Activated naive CD8-positive, alpha-beta T cell treated with anti-CD3 and anti-CD28 coated beads for 36 hours (primary cell): ENCODE data around the gene IL4I1. TPM values are rescaled to one million over a fixed set of nuclear protein-coding genes. Genes with fewer than 3 reads are reported as not detected.
"Not testable (repeated sequence)": the region's sequence is repeated elsewhere in the genome, so short reads cannot be mapped to it uniquely, and the experiment has no call there.

Source experiments
- DNase-seq: peaks from one replicate; pipeline ENCODE4 v3.0.0; 2021
- H3K27ac Mint-ChIP-seq: one replicate; pipeline ENCODE4 v1.8.0; 2022; ENCODE audit warnings: mild to moderate bottlenecking, moderate library complexity, mixed read lengths
- H3K27me3 Mint-ChIP-seq: one replicate; pipeline ENCODE4 v1.8.0; 2022; ENCODE audit warnings: mild to moderate bottlenecking, mixed read lengths
- H3K36me3 Mint-ChIP-seq: one replicate; pipeline ENCODE4 v1.8.0; 2021; ENCODE audit warnings: mild to moderate bottlenecking, mixed read lengths
- H3K4me1 Mint-ChIP-seq: one replicate; pipeline ENCODE4 v1.8.0; 2021; ENCODE audit warnings: mixed read lengths
- H3K4me3 Mint-ChIP-seq: one replicate; pipeline ENCODE4 v1.8.0; 2022; ENCODE audit warnings: mild to moderate bottlenecking, moderate library complexity, mixed read lengths
- H3K9me3 Mint-ChIP-seq: one replicate; pipeline ENCODE4 v1.8.0; 2022; ENCODE audit warnings: mixed read lengths
- total RNA-seq, 2 experiments: library from RNA; stranded (reverse); gene quantifications; one replicate each; pipeline ENCODE4 v1.2.3, GENCODE V29; 2021

The IL4I1 gene, protein sequence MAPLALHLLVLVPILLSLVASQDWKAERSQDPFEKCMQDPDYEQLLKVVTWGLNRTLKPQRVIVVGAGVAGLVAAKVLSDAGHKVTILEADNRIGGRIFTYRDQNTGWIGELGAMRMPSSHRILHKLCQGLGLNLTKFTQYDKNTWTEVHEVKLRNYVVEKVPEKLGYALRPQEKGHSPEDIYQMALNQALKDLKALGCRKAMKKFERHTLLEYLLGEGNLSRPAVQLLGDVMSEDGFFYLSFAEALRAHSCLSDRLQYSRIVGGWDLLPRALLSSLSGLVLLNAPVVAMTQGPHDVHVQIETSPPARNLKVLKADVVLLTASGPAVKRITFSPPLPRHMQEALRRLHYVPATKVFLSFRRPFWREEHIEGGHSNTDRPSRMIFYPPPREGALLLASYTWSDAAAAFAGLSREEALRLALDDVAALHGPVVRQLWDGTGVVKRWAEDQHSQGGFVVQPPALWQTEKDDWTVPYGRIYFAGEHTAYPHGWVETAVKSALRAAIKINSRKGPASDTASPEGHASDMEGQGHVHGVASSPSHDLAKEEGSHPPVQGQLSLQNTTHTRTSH
- 1 to 10 TPM; 2.3 to 2.9 TPM for total RNA-seq

DNA sequence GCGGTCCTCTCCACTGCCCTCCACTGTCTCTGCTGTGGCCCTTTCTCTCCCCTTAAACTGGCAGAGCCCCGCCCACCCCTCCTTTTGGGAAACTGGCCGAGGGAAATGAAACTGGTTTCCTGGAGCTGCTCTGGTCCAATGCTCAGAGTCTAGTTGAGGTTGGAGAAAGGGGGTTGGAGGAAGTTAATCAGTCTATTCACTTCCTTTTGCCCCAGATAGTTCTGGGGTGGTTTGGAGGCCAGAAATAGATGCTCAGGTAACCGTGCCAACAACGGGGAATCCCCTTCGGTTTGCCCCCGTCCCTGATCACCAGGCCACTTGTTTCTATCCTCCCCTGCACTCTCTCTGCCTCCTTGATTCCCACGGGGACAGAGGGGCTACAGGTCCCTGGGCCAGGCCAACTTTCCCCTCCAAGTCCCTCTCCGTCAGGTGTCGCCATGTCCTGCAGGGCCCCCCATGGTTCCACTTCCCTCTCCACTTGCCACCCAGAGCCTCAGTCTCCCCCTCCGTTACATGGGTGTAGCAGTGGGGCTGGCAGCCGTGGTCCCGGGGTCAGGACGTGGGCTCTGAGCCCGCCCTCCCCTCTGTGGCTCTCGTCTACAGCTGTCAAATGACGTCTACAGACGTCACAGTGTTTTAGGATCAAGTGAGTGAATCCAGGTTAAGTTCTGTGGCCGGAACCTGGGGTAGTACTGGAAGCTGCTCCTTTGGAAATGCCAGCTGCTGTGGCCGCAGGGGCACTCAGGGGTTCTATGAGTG, at the start of gene IL4I1:
Gene IL4I1 (minus strand): TSS at position 25 of the 759 bp plus-strand sequence. CDS start 727 bp downstream, outside the sequence.
- H3K27me3 Mint-ChIP-seq = no peaks in the 10 kb centered on the region
- H3K4me3 Mint-ChIP-seq = peak within 1 kb of the TSS; percentile 68
- peaks cover 41% of the 10 kb centered on the region for H3K4me1 Mint-ChIP-seq
- peak within 1 kb of the TSS; percentile 85 for H3K27ac Mint-ChIP-seq
- no peaks in the 10 kb centered on the region for H3K9me3 Mint-ChIP-seq
- peaks cover 2% of the 10 kb centered on the region for H3K36me3 Mint-ChIP-seq
- peak; percentile 70 for DNase-seq

DNA sequence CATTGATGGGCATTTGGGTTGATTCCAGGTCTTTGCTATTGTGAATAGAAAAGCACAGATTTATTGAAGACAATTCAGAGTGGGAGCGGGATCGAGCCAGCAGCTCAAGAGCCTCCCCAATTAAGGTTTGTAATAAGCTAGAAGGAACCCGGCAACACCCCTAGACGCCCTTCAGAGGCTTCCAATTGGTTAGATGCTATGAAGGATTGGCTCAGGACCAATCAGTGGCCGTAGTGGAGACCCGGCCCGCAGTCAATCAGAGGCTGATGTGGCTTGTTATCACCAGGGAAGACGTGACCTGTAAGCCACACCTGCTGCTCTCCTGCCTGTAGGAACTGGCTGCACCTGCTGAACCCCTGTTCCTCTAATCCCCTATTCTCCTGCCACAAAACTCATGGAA, 49.7 kb upstream of the IL4I1 start:
- no peaks in the 10 kb centered on the region for H3K9me3 Mint-ChIP-seq
- peaks cover 23% of the 10 kb centered on the region for H3K27me3 Mint-ChIP-seq
- no peak overlapping the region for H3K27ac Mint-ChIP-seq
- no peak overlapping the region for H3K4me3 Mint-ChIP-seq
- peaks cover 11% of the 10 kb centered on the region for H3K4me1 Mint-ChIP-seq
- no peaks in the 10 kb centered on the region for H3K36me3 Mint-ChIP-seq
- no peak for DNase-seq

DNA sequence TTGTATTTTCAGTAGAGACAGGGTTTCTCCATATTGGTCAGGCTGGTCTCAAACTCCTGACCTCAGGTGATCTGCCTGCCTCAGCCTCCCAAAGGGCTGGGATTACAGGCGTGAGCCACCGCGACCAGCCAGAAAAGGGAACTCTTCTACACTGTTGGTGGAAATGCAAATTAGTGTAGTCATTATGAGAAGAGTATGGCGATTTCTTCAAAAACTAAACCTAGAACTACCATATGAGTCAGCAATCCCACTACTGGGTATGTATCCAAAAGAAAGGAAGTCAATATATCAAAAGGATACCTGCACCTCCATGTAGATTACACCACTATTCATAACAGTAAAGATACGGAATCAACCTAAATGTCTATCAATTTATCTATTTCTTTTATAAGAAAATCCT, 47.9 kb upstream of the IL4I1 start:
- H3K4me1 Mint-ChIP-seq = peaks cover 16% of the 10 kb centered on the region
- H3K4me3 Mint-ChIP-seq, DNase-seq: not testable (repeated sequence)

DNA sequence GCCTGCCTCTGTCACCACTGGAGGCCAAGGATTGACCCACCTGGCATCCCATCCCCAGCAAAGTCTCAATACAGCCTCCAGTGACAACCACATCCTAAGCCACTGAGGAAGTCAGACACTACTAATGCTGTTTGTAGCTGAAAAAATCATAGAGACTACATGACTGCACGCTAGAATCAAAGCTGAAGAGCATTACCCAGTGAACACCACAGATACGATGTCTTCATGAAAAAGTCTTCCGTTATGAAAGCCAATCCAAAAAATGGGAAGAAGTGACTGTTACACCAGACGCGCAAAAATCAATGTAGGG, 43.8 kb upstream of the IL4I1 start:
- Mint-ChIP-seq H3K4me3 (no peak overlapping the region), H3K36me3 (no peaks in the 10 kb centered on the region), H3K27me3 (peaks cover 8% of the 10 kb centered on the region), H3K27ac (no peak overlapping the region), H3K4me1 (peaks cover 16% of the 10 kb centered on the region), H3K9me3 (no peaks in the 10 kb centered on the region)
- no peak for DNase-seq

More for the DNA sequence above, 47.9 kb upstream of the IL4I1 start:
- not testable (repeated sequence) for H3K9me3 Mint-ChIP-seq, H3K36me3 Mint-ChIP-seq, H3K27ac Mint-ChIP-seq
- H3K27me3 Mint-ChIP-seq = peaks cover 11% of the 10 kb centered on the region

DNA sequence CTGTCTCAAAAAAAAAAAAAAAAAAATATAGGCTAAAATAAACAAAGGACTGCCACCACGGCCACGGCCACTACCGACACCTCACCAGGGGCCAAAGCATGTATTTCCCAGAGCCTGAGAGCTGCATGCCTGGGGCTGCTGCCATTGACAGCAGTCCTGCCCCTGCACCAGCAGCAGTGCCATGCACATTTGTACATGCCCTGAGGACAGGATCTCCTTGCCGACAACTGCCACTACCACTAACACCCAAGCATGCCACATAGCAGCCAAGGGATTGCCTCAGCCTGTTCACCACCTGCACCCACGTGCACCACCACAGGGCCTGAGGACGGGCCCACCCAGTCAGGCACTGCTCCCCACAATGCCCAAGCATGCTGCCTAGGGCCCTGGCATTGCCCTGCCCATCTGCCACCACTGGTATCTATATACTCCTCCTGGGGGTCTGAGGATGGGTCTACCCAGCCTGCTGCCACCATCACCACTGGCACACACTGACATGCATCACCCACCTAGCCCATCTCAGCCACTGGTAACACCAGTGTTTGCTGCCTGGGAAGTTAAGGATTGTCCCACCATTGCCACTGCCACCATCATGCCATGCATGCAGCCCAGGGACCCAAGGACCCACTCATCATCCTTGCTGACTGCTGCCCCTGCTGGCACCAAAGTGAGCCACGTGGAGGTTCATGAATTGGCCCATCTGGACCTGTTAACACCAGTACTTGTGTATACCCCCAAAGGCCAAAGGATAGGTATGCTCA, 43.2 kb upstream of the IL4I1 start:
- H3K36me3 Mint-ChIP-seq = no peaks in the 10 kb centered on the region
- DNase-seq = no peak
- H3K9me3 Mint-ChIP-seq = no peaks in the 10 kb centered on the region
- peaks cover 8% of the 10 kb centered on the region for H3K27me3 Mint-ChIP-seq
- no peak overlapping the region for H3K27ac Mint-ChIP-seq
- no peak overlapping the region for H3K4me3 Mint-ChIP-seq
- H3K4me1 Mint-ChIP-seq = peaks cover 16% of the 10 kb centered on the region

DNA sequence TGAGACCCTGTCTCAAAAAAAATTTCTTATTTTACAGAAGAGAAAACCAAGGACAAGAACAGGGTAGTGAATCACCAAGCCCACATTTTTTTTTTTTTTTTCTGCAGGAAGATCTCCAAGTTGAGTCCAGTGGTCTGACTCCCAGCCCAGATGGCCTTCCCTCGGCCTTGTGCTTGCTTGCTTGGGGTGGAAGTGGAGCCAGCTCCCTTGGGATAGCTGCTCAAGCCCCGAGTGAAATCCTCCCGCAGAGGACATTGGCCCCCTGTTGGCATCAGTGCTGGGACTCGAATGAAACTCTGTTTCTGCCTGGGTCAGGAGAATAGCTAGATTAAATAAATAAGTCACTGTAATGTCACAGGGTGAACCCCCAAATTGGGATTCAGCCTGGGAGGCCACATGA, 42.0 kb upstream of the IL4I1 start:
- H3K4me1 Mint-ChIP-seq = peaks cover 10% of the 10 kb centered on the region
- H3K27me3 Mint-ChIP-seq = peaks cover 4% of the 10 kb centered on the region
- H3K27ac Mint-ChIP-seq = no peak overlapping the region
- H3K4me3 Mint-ChIP-seq = no peak overlapping the region
- no peak for DNase-seq
- no peaks in the 10 kb centered on the region for H3K9me3 Mint-ChIP-seq
- H3K36me3 Mint-ChIP-seq = peaks cover 2% of the 10 kb centered on the region

DNA sequence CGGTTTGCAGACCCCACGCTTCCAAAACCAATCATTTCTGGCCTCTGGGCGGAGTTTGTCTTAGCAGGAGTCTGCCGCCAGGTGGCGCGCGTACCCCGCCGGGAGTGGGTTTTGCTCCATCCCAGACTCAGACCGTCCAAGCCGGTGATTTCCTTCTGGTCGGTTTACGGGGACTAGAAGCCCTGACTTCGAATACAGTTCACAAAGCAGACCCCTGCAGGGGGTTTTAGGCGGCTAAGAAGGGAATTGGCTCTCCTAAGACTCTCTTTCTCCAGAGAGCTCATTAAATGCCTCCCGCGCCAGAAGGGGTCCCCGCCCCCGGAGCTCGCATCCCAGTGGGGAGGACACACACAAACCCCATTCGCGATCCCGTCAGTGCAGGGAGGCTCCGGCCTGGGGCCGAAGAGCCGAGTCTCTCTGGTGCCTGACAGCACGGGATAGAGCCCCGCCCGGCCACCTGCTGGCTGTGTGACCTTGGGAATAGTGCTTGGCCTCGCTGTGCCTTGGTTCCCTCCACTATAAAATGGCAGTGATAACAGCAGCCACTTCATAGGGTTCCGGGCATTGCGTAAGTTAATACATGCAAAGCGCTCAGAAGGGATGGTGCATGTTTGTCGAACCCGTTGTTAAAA, 41.2 kb upstream of the IL4I1 start:
- peak; percentile 79 for DNase-seq
- Mint-ChIP-seq H3K27me3 (no peaks in the 10 kb centered on the region), H3K4me3 (no peak overlapping the region), H3K27ac (no peak overlapping the region), H3K9me3 (no peaks in the 10 kb centered on the region), H3K36me3 (peaks cover 7% of the 10 kb centered on the region), H3K4me1 (peaks cover 11% of the 10 kb centered on the region)

DNA sequence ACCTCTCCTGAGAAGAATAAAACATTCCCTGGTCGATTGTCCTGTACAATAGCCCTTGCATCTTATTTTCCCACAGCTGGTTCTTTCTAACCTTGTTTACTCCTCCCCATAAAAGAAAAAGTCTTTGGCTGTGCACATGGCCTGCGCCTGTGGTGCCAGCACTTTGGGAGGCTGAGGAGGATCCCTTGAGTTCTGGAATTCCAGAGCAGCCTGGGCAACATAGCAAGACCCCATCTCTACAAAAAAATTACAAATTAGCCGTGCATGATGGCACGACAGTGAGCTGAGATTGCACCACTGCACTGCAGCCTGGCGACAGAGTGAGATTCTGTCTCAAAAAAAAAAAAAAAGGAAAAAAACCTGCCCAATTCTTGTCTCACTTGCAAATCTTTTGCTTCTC, 39.9 kb upstream of the IL4I1 start:
- H3K4me1 Mint-ChIP-seq = peaks cover 18% of the 10 kb centered on the region
- DNase-seq = no peak
- H3K36me3 Mint-ChIP-seq = peaks cover 14% of the 10 kb centered on the region
- no peaks in the 10 kb centered on the region for H3K27me3 Mint-ChIP-seq
- H3K4me3 Mint-ChIP-seq = no peak overlapping the region
- no peak overlapping the region for H3K27ac Mint-ChIP-seq
- no peaks in the 10 kb centered on the region for H3K9me3 Mint-ChIP-seq

DNA sequence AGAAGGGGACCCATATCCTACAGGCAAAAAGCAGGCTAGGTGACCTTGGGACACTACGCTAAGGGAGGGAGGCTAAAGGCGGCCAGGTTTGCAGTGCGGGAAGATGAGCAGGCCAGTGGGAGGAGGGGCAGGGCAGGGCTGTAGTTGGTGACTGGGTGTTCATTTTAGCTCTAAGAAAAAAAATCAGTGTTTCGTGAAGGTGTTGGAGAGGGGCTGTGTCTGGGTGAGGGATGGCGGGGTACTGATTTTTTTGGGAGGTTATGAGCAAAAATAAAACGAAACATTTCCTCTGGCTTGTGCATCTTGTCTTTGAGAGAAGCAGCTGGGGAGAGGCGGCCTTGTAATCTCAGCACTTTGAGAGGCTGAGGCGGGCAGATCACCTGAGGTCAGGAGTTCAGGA, 37.0 kb upstream of the IL4I1 start:
- peaks cover 28% of the 10 kb centered on the region for H3K4me1 Mint-ChIP-seq
- H3K36me3 Mint-ChIP-seq = peaks cover 35% of the 10 kb centered on the region
- no peak overlapping the region for H3K27ac Mint-ChIP-seq
- DNase-seq = no peak
- peaks cover 5% of the 10 kb centered on the region for H3K9me3 Mint-ChIP-seq
- no peak overlapping the region for H3K4me3 Mint-ChIP-seq
- H3K27me3 Mint-ChIP-seq = peaks cover 7% of the 10 kb centered on the region

DNA sequence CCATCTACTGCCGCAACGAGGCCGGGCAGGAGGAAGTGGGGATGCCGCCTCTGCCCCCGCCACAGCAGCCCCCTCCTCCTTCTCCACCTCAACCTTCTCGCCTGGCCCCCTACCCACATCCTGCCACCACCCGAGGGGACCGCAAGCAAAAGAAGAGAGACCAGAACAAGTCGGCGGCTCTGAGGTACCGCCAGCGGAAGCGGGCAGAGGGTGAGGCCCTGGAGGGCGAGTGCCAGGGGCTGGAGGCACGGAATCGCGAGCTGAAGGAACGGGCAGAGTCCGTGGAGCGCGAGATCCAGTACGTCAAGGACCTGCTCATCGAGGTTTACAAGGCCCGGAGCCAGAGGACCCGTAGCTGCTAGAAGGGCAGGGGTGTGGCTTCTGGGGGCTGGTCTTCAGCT, 36.0 kb upstream of the IL4I1 start:
- H3K36me3 Mint-ChIP-seq = peaks cover 44% of the 10 kb centered on the region
- peaks cover 30% of the 10 kb centered on the region for H3K4me1 Mint-ChIP-seq
- DNase-seq = peak; percentile 36
- peak overlapping the region; percentile 4 for H3K4me3 Mint-ChIP-seq
- peaks cover 5% of the 10 kb centered on the region for H3K9me3 Mint-ChIP-seq
- H3K27me3 Mint-ChIP-seq = peaks cover 10% of the 10 kb centered on the region
- H3K27ac Mint-ChIP-seq = no peak overlapping the region

DNA sequence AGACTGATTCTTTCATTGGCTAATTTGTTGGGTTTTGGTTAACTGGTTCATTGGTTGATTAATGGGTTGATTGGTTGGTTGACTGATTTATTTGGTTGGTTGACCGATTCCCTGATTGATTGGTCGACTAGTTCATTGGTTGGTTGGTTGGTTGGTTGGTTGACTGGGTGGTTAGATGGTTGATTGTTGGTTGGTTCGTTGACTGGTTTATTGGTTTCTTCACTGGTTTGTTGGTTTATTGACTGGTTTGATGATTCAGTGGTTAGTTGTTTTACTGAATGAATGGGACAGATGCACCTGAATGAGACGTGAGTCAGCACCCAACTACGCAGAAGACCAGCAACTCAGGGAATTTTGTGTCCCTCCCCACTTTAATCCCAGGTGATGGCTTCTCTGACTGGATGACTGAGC, 35.4 kb upstream of the IL4I1 start:
- DNase-seq = no peak
- Mint-ChIP-seq H3K36me3 (peaks cover 51% of the 10 kb centered on the region), H3K9me3 (peaks cover 5% of the 10 kb centered on the region), H3K27ac (no peak overlapping the region), H3K4me1 (peaks cover 36% of the 10 kb centered on the region), H3K4me3 (no peak overlapping the region), H3K27me3 (peaks cover 10% of the 10 kb centered on the region)

DNA sequence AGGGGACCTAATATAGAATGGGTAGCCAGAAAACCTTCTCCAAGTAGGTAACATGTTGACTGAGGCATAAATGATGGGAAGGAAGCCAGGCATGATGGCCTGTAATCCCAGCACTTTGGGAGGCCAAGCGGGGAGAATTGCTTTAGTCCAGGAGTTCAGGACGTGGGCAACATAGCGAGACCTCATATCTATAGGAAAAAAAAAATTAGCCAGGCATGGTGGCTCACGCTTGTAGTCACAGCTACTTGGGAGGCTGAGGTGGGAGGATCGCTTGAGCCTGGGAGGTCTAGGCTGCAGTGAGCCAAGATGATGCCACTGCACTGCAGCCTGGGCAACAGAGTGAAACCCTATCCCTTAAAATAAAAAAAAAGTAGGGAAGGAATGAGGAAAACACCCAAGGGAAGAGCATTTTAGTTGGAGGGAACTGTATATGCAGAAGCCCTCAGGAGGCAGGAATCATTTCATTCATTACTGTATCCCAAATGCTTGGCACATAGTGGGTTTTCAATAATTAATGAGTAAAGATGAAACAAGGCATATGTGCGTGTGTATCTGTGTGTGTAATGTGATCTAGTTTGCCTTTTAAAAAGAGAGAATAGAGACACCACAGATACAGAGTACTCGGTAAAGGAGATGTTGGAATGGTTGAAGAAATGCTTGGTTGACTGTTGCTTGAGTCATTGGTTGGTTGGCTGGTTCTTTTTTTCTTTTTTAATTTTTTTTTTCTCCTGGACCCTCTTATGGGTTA, 34.8 kb upstream of the IL4I1 start:
- H3K4me3 Mint-ChIP-seq = no peak overlapping the region
- DNase-seq = no peak
- H3K4me1 Mint-ChIP-seq = peaks cover 37% of the 10 kb centered on the region
- H3K27ac Mint-ChIP-seq = no peak overlapping the region
- H3K9me3 Mint-ChIP-seq = peaks cover 5% of the 10 kb centered on the region
- peaks cover 10% of the 10 kb centered on the region for H3K27me3 Mint-ChIP-seq
- peaks cover 55% of the 10 kb centered on the region for H3K36me3 Mint-ChIP-seq

DNA sequence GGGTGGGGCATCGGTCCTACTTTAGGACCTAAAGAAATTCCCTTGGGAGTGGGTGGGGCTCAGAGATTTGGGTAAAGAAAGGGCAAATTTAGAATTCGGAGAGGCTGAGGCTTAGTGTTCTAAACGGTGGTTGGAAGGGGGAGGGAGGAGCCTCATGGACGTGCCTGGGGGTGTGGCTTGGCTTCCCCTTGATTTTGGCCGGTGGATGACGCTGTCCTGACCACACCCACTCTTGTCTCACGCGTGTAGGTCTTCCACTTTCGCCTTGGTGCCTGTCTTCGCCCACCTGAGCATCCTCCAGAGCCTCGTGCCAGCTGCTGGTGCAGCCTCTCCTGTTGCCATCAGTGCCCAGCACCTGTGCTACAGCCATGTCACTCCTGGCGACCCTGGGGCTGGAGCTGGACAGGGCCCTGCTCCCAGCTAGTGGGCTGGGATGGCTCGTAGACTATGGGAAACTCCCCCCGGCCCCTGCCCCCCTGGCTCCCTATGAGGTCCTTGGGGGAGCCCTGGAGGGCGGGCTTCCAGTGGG, 33.9 kb upstream of the IL4I1 start:
- H3K4me3 Mint-ChIP-seq = peak overlapping the region; percentile 97
- H3K9me3 Mint-ChIP-seq = peaks cover 5% of the 10 kb centered on the region
- DNase-seq = no peak
- no peak overlapping the region for H3K27ac Mint-ChIP-seq
- peaks cover 60% of the 10 kb centered on the region for H3K36me3 Mint-ChIP-seq
- H3K27me3 Mint-ChIP-seq = peaks cover 10% of the 10 kb centered on the region
- peaks cover 40% of the 10 kb centered on the region for H3K4me1 Mint-ChIP-seq
